Retina (tissue), 1 donor: ENCODE data around the gene CIAO1.
"Not testable (repeated sequence)": the region's sequence is repeated elsewhere in the genome, so short reads cannot be mapped to it uniquely, and the experiment has no call there.

Experiments used
- DNase-seq: peaks from one replicate; pipeline ENCODE4 v3.0.0-alpha.2; 2016

The CIAO1 gene

GRCh38 chr2:96251721-96252292, 14.2 kb upstream of the CIAO1 start:
- peak; percentile 67 for DNase-seq

- no peak for DNase-seq
These were observed 13.5 kb upstream of the CIAO1 start for GRCh38 chr2:96252526-96252925.

GRCh38 chr2:96253006-96253405, 13.0 kb upstream of the CIAO1 start:
- no peak for DNase-seq

- no peak for DNase-seq
These were observed 11.5 kb upstream of the CIAO1 start for GRCh38 chr2:96254571-96254970.

- no peak for DNase-seq
These were observed 9.4 kb upstream of the CIAO1 start for GRCh38 chr2:96256611-96257113.

GRCh38 chr2:96257744-96258143, 8.3 kb upstream of the CIAO1 start:
- not testable (repeated sequence) for DNase-seq

- no peak for DNase-seq
These were observed 7.6 kb upstream of the CIAO1 start for GRCh38 chr2:96258166-96259022.

- DNase-seq, result no peak
These were observed 6.5 kb upstream of the CIAO1 start for GRCh38 chr2:96259497-96259921.

GRCh38 chr2:96260387-96261260, 5.4 kb upstream of the CIAO1 start:
- peak; percentile 30 for DNase-seq

GRCh38 chr2:96261328-96262003, 4.6 kb upstream of the CIAO1 start:
- no peak for DNase-seq

- DNase-seq, result no peak
These were observed 3.7 kb upstream of the CIAO1 start for GRCh38 chr2:96262306-96262705.

GRCh38 chr2:96264086-96264485, 1.9 kb upstream of the CIAO1 start:
- no peak for DNase-seq

- DNase-seq, result peak; percentile 60
These were observed 1.2 kb upstream of the CIAO1 start for GRCh38 chr2:96264656-96265348.

- no peak for DNase-seq
These were observed 631 bp upstream of the CIAO1 start for GRCh38 chr2:96265349-96265839.

GRCh38 chr2:96267159-96267971, 1.3 kb downstream of the CIAO1 start:
- no peak for DNase-seq

GRCh38 chr2:96271995-96272394, 6.0 kb downstream of the CIAO1 start:
- no peak for DNase-seq

GRCh38 chr2:96273763-96274162, 7.7 kb downstream of the CIAO1 start:
- no peak for DNase-seq

- DNase-seq, result no peak
These were observed 8.5 kb downstream of the CIAO1 start for GRCh38 chr2:96274355-96275056.

- DNase-seq, result no peak
These were observed 10.9 kb downstream of the CIAO1 start for GRCh38 chr2:96276787-96277499.
